MM.1S (cell line): ENCODE results near the gene MTSS2.

Experiments
- DNase-seq: peaks from one replicate; pipeline ENCODE4 v3.0.0-alpha.2; 2015
- H2AFZ ChIP-seq: fragments of 300-600 bp; sonication (generic); 2 replicates; pipeline ENCODE4 v1.6.0; 2016; ENCODE audit warnings: antibody characterized with exemption, low read length
- H3F3A ChIP-seq: fragments of 300-600 bp; sonication (generic); 2 replicates; pipeline ENCODE4 v1.6.1; 2016; ENCODE audit warnings: mild to moderate bottlenecking, antibody characterized with exemption, low read length, moderate library complexity, mixed read lengths; ENCODE audit not compliant: insufficient read depth
- H3K27ac ChIP-seq: fragments of 300-600 bp; sonication (generic); 2 replicates; pipeline ENCODE4 v1.5.1; 2016; ENCODE audit warnings: mild to moderate bottlenecking, low read length
- H3K27me3 ChIP-seq: fragments of 300-600 bp; sonication (generic); replicated peaks from 2 replicates; pipeline ENCODE4 v1.6.0; 2016; ENCODE audit warnings: low read length; ENCODE audit not compliant: insufficient read depth
- H3K36me3 ChIP-seq: fragments of 300-600 bp; sonication (generic); replicated peaks from 2 replicates; pipeline ENCODE4 v1.6.1; 2016; ENCODE audit warnings: mild to moderate bottlenecking, low read length, mixed read lengths; ENCODE audit not compliant: insufficient read depth
- H3K4me1 ChIP-seq: fragments of 300-600 bp; sonication (generic); 2 replicates; pipeline ENCODE4 v1.6.1; 2016; ENCODE audit warnings: low read length, mixed read lengths
- H3K4me2 ChIP-seq: fragments of 300-600 bp; sonication (generic); 2 replicates; pipeline ENCODE4 v1.6.0; 2016; ENCODE audit warnings: low read depth, low read length
- H3K4me3 ChIP-seq: fragments of 300-600 bp; sonication (generic); 2 replicates; pipeline ENCODE4 v1.5.1; 2016; ENCODE audit warnings: low read length, mixed read lengths
- H3K79me2 ChIP-seq: fragments of 300-600 bp; sonication (generic); 2 replicates; pipeline ENCODE4 v1.6.1; 2016; ENCODE audit warnings: mixed run types, low read length, mixed read lengths
- H3K9ac ChIP-seq: fragments of 300-600 bp; sonication (generic); 2 replicates; pipeline ENCODE4 v1.6.1; 2016; ENCODE audit warnings: low read length, mixed read lengths
- H3K9me2 ChIP-seq: fragments of 300-600 bp; sonication (generic); replicated peaks from 2 replicates; pipeline ENCODE4 v1.6.1; 2016; ENCODE audit warnings: mild to moderate bottlenecking, low read length, mixed read lengths; ENCODE audit not compliant: insufficient read depth
- H3K9me3 ChIP-seq: fragments of 300-600 bp; sonication (generic); replicated peaks from 2 replicates; pipeline ENCODE4 v1.6.1; 2016; ENCODE audit warnings: mild to moderate bottlenecking, low read length, mixed read lengths; ENCODE audit not compliant: insufficient read depth
- H4K20me1 ChIP-seq: fragments of 300-600 bp; sonication (generic); 2 replicates; pipeline ENCODE4 v1.6.1; 2016; ENCODE audit warnings: mild to moderate bottlenecking, low read length, moderate library complexity, mixed read lengths; ENCODE audit not compliant: insufficient read depth
- CTCF ChIP-seq: fragments of 300-600 bp; sonication (generic); IDR thresholded peaks from 2 replicates; pipeline ENCODE4 v1.5.1; 2016; ENCODE audit warnings: antibody characterized with exemption, low read length, mixed read lengths
- EZH2 ChIP-seq: fragments of 300-600 bp; sonication (generic); optimal IDR thresholded peaks from 2 replicates; pipeline ENCODE3; 2017; ENCODE audit warnings: low read depth, mild to moderate bottlenecking, antibody characterized with exemption, low read length, mixed read lengths
- EZH2phosphoT487 ChIP-seq: fragments of 300-600 bp; sonication (generic); IDR thresholded peaks from 2 replicates; pipeline ENCODE4 v1.6.1; 2018; ENCODE audit warnings: antibody characterized with exemption, low read length

The MTSS2 gene

GRCh38 chr16:70705056-70705455 is 19.2 kb upstream of the MTSS2 start:
- Histone ChIP-seq H2AFZ (no peak overlapping the region), H3K9me3 (no peaks in the 10 kb centered on the region), H4K20me1 (no peaks in the 10 kb centered on the region), H3K79me2 (no peaks in the 10 kb centered on the region), H3K4me3 (no peak overlapping the region), H3K9ac (no peak overlapping the region), H3K36me3 (no peaks in the 10 kb centered on the region), H3K27me3 (no peaks in the 10 kb centered on the region), H3F3A (no peaks in the 10 kb centered on the region), H3K4me2 (no peak overlapping the region), H3K9me2 (no peaks in the 10 kb centered on the region), H3K4me1 (no peaks in the 10 kb centered on the region), H3K27ac (no peak overlapping the region)
- no peak for DNase-seq
- TF ChIP-seq CTCF, result no peak
- no peak for TF ChIP-seq EZH2phosphoT487
- TF ChIP-seq EZH2, result no peak

GRCh38 chr16:70704586-70704985 is 18.7 kb upstream of the MTSS2 start:
- no peaks in the 10 kb centered on the region for H3K27me3 ChIP-seq
- H3K27ac ChIP-seq, result no peak overlapping the region
- no peaks in the 10 kb centered on the region for H4K20me1 ChIP-seq
- H3K36me3 ChIP-seq, result no peaks in the 10 kb centered on the region
- no peak overlapping the region for H3K9ac ChIP-seq
- H3K79me2 ChIP-seq, result no peaks in the 10 kb centered on the region
- DNase-seq, result no peak
- H3K4me3 ChIP-seq, result no peak overlapping the region
- H3K9me3 ChIP-seq, result no peaks in the 10 kb centered on the region
- no peak overlapping the region for H3K4me2 ChIP-seq
- TF ChIP-seq EZH2phosphoT487, result no peak
- no peak for TF ChIP-seq EZH2
- TF ChIP-seq CTCF, result no peak
- no peaks in the 10 kb centered on the region for H3K9me2 ChIP-seq
- no peak overlapping the region for H2AFZ ChIP-seq
- H3K4me1 ChIP-seq, result no peaks in the 10 kb centered on the region
- H3F3A ChIP-seq, result no peaks in the 10 kb centered on the region

GRCh38 chr16:70703835-70704381 is 18.1 kb upstream of the MTSS2 start:
- H3K4me2 ChIP-seq, result no peak overlapping the region
- no peaks in the 10 kb centered on the region for H3K79me2 ChIP-seq
- no peak overlapping the region for H2AFZ ChIP-seq
- no peaks in the 10 kb centered on the region for H3K4me1 ChIP-seq
- H4K20me1 ChIP-seq, result no peaks in the 10 kb centered on the region
- H3K36me3 ChIP-seq, result no peaks in the 10 kb centered on the region
- DNase-seq, result no peak
- H3K9ac ChIP-seq, result no peak overlapping the region
- no peaks in the 10 kb centered on the region for H3F3A ChIP-seq
- H3K27me3 ChIP-seq, result no peaks in the 10 kb centered on the region
- no peak overlapping the region for H3K4me3 ChIP-seq
- H3K9me2 ChIP-seq, result no peaks in the 10 kb centered on the region
- no peak overlapping the region for H3K27ac ChIP-seq
- no peaks in the 10 kb centered on the region for H3K9me3 ChIP-seq
- no peak for TF ChIP-seq EZH2phosphoT487
- TF ChIP-seq EZH2, result no peak
- no peak for TF ChIP-seq CTCF
